HCT116 (cell line): ENCODE data around the gene FSD1L. TPM values are rescaled to one million over a fixed set of nuclear protein-coding genes. Genes with fewer than 3 reads are reported as not detected.

Experiments
- ATAC-seq: fragments of 200-7000 bp; cut with Tn5 transposase; 2 replicates; pipeline ENCODE4 v1.9.1; 2020; ENCODE audit warnings: mild to moderate bottlenecking, moderate library complexity
- BruUV-seq: library from RNA; stranded (reverse); fragments of 400-500 nt; replicated peaks from 2 replicates; lab custom pipeline; 2021; lab: Mats Ljungman, UMichigan
- CTCF ChIA-PET: fragments of 300-600 bp; sonication (Branson Sonifier 250); formaldehyde crosslinking; loops from one replicate; lab custom pipeline; 2021; ENCODE audit warnings: antibody characterized with exemption; lab: Charles Lee
- POLR2A ChIA-PET: fragments of 300-600, 350-600 bp; sonication (Branson Sonifier 250); formaldehyde crosslinking; loops from one replicate; lab custom pipeline; 2021; ENCODE audit warnings: antibody characterized with exemption; lab: Charles Lee
- RAD21 ChIA-PET, 2 experiments: fragments of 300-600 bp; sonication (Branson Sonifier 250); formaldehyde crosslinking; loops; one replicate each; lab custom pipeline; 2023; ENCODE audit warnings: low total read pairs in 2 of 2; ENCODE audit not compliant: uncharacterized antibody in 2 of 2, unreplicated experiment in 2 of 2, low non-redundant PET in 1 of 2; lab: Charles Lee
- DNase-seq: peaks from one replicate; pipeline ENCODE4 v3.0.0-alpha.2; 2010; ENCODE audit warnings: low read depth, low spot score
- H2AFZ ChIP-seq: fragments of 200-600 bp; shearing (Covaris generic), sonication (generic); 2 replicates; pipeline ENCODE4 v1.6.1; 2017; ENCODE audit warnings: low read depth, mixed run types, mixed read lengths, antibody characterized with exemption, low read length; ENCODE audit not compliant: poor library complexity, severe bottlenecking
- H3K27ac ChIP-seq: 2 replicates; pipeline ENCODE4 v1.5.1; 2012; ENCODE audit warnings: low read depth, low read length
- H3K27me3 ChIP-seq: fragments of 200-600 bp; sonication (generic); 2 replicates; pipeline ENCODE4 v1.6.1; 2016; ENCODE audit warnings: mixed run types, low read length, mixed read lengths; ENCODE audit not compliant: insufficient read depth
- H3K36me3 ChIP-seq, 2 experiments: fragments of 200-500 bp in 1 of 2; fragments of 200-600 bp in 1 of 2; sonication (Bioruptor generic) in 1 of 2; sonication (generic) in 1 of 2; 2 replicates each; pipeline versions ENCODE4 v1.5.1 to v1.6.1; 2014 to 2016; ENCODE audit warnings: low read length in 2 of 2, inconsistent platforms in 1 of 2, mixed read lengths in 1 of 2, mixed run types in 1 of 2; ENCODE audit not compliant: insufficient read depth in 2 of 2, control insufficient read depth in 1 of 2
- H3K4me1 ChIP-seq, 2 experiments: fragments of 200-600 bp in 1 of 2; sonication (generic) in 1 of 2; 2 replicates each; pipeline versions ENCODE4 v1.5.1 to v1.6.1; 2012 to 2017; ENCODE audit warnings: low read length in 2 of 2, inconsistent platforms in 1 of 2, mild to moderate bottlenecking in 1 of 2, mixed read lengths in 1 of 2, mixed run types in 1 of 2, moderate library complexity in 1 of 2; ENCODE audit not compliant: insufficient read depth in 2 of 2, control insufficient read depth in 1 of 2
- H3K4me2 ChIP-seq: fragments of 200-600 bp; sonication (generic); 2 replicates; pipeline ENCODE4 v1.6.1; 2017; ENCODE audit warnings: mixed run types, low read length, mixed read lengths
- H3K4me3 ChIP-seq, 2 experiments: fragments of 200-600 bp in 1 of 2; sonication (generic) in 1 of 2; replicated peaks in 1 of 2; 2 replicates each; pipeline ENCODE4 v1.5.1; 2011 to 2016; ENCODE audit warnings: low read length in 2 of 2, control low read depth in 1 of 2, low read depth in 1 of 2, mild to moderate bottlenecking in 1 of 2, mixed read lengths in 1 of 2, mixed run types in 1 of 2
- H3K79me2 ChIP-seq: fragments of 200-600 bp; sonication (generic); 2 replicates; pipeline ENCODE4 v1.6.1; 2017; ENCODE audit warnings: mild to moderate bottlenecking, mixed run types, low read length, moderate library complexity, mixed read lengths; ENCODE audit not compliant: insufficient read depth
- H3K9ac ChIP-seq: fragments of 200-600 bp; sonication (generic); 2 replicates; pipeline ENCODE4 v1.6.1; 2016; ENCODE audit warnings: low read length, mixed read lengths
- H3K9me2 ChIP-seq: fragments of 200-600 bp; sonication (generic), shearing (Covaris generic); 2 replicates; pipeline ENCODE4 v1.6.1; 2017; ENCODE audit warnings: mixed run types, mild to moderate bottlenecking, moderate library complexity; ENCODE audit not compliant: insufficient read depth
- H3K9me3 ChIP-seq, 2 experiments: fragments of 200-500 bp in 1 of 2; fragments of 200-600 bp in 1 of 2; sonication (Bioruptor generic) in 1 of 2; sonication (generic) in 1 of 2; 2 replicates each; pipeline ENCODE4 v1.6.1; 2014 to 2017; ENCODE audit warnings: low read length in 2 of 2, mixed read lengths in 2 of 2, inconsistent platforms in 1 of 2, low read depth in 1 of 2, mild to moderate bottlenecking in 1 of 2, mixed run types in 1 of 2, moderate library complexity in 1 of 2; ENCODE audit not compliant: control insufficient read depth in 1 of 2, insufficient read depth in 1 of 2
- H4K20me1 ChIP-seq: fragments of 200-600 bp; sonication (generic), shearing (Covaris generic); 2 replicates; pipeline ENCODE4 v1.6.1; 2017; ENCODE audit warnings: mixed run types, mild to moderate bottlenecking, moderate library complexity; ENCODE audit not compliant: insufficient read depth
- CBX3 ChIP-seq: IDR thresholded peaks from 2 replicates; pipeline ENCODE4 v1.6.1; 2012; ENCODE audit warnings: low read depth
- CEBPB ChIP-seq: IDR thresholded peaks from 2 replicates; pipeline ENCODE4 v1.6.1; 2012; ENCODE audit warnings: low read depth
- CTCF ChIP-seq, 3 experiments: fragments of 200-600 bp in 1 of 3; sonication (generic) in 1 of 3; IDR thresholded peaks in 2 of 3; conservative IDR thresholded peaks in 1 of 3; 2 replicates each; pipeline ENCODE4 v1.5.1; 2012 to 2017; ENCODE audit warnings: low read depth in 2 of 3, low read length in 2 of 3, antibody characterized with exemption in 1 of 3, borderline replicate concordance in 1 of 3, control low read depth in 1 of 3, mild to moderate bottlenecking in 1 of 3, mixed read lengths in 1 of 3, mixed run types in 1 of 3, moderate library complexity in 1 of 3; ENCODE audit not compliant: insufficient read depth in 1 of 3
- EGR1 ChIP-seq: IDR thresholded peaks from 2 replicates; pipeline ENCODE4 v1.6.1; 2012; ENCODE audit warnings: low read depth
- ELF1 ChIP-seq: IDR thresholded peaks from 2 replicates; pipeline ENCODE4 v1.6.1; 2012; ENCODE audit warnings: low read depth, borderline replicate concordance
- EZH2 ChIP-seq: fragments of 200-600 bp; sonication (generic); IDR thresholded peaks from 2 replicates; pipeline ENCODE4 v1.6.1; 2017; ENCODE audit warnings: antibody characterized with exemption, mixed run types
- FOSL1 ChIP-seq: IDR thresholded peaks from 2 replicates; pipeline ENCODE4 v1.6.1; 2012; ENCODE audit warnings: low read depth
- POLR2A ChIP-seq: IDR thresholded peaks from 2 replicates; pipeline ENCODE4 v1.7.0; 2011; ENCODE audit warnings: borderline replicate concordance; ENCODE audit not compliant: insufficient read depth, insufficient read length; ENCODE audit errors: extremely low read depth
- RAD21 ChIP-seq: IDR thresholded peaks from 2 replicates; pipeline ENCODE4 v1.6.1; 2012; ENCODE audit warnings: low read depth, mild to moderate bottlenecking
- SIN3A ChIP-seq: IDR thresholded peaks from 2 replicates; pipeline ENCODE4 v1.6.1; 2012; ENCODE audit warnings: low read depth
- SP1 ChIP-seq: IDR thresholded peaks from 2 replicates; pipeline ENCODE4 v1.6.1; 2012; ENCODE audit warnings: low read depth
- TCF7L2 ChIP-seq: IDR thresholded peaks from 2 replicates; pipeline ENCODE4 v1.7.0; 2011; ENCODE audit warnings: borderline replicate concordance, inconsistent platforms; ENCODE audit not compliant: insufficient read depth, insufficient read length; ENCODE audit errors: extremely low read depth
- YY1 ChIP-seq: IDR thresholded peaks from 2 replicates; pipeline ENCODE4 v1.6.1; 2011; ENCODE audit warnings: low read length, low read depth, moderate library complexity, mild to moderate bottlenecking; ENCODE audit not compliant: insufficient replicate concordance; ENCODE audit errors: extremely low read depth
- ZFX ChIP-seq: fragments of 450-650 bp; IDR thresholded peaks from 2 replicates; pipeline ENCODE4 v1.6.1; 2017
- ZNF274 ChIP-seq: fragments of 200-500 bp; sonication (Bioruptor generic); IDR thresholded peaks from 2 replicates; pipeline ENCODE4 v1.6.1; 2014; ENCODE audit warnings: mild to moderate bottlenecking, low read depth, low read length, inconsistent platforms
- intact Hi-C: fragments of 100-400 bp; cut with micrococcal nuclease; formaldehyde crosslinking; loops from 2 replicates; pipeline ENCODE4 v1.10.0; 2022
- total RNA-seq: library from RNA; stranded (reverse); gene quantifications from one replicate; pipeline ENCODE4 v1.2.1, GENCODE V29; 2021; ENCODE audit not compliant: unreplicated experiment
- TF ChIP-seq, protein P1 (sequence below): IDR thresholded peaks from 2 replicates; pipeline ENCODE4 v1.6.1; 2012
- TF ChIP-seq, protein P2 (sequence below): IDR thresholded peaks from 2 replicates; pipeline ENCODE4 v1.6.1; 2011; ENCODE audit warnings: mild to moderate bottlenecking, low read length, moderate library complexity; ENCODE audit not compliant: insufficient replicate concordance; ENCODE audit errors: extremely low read depth
- TF ChIP-seq, protein P3 (sequence below): IDR thresholded peaks from 2 replicates; pipeline ENCODE4 v1.6.1; 2012; ENCODE audit warnings: low read depth
- TF ChIP-seq, protein P4 (sequence below): IDR thresholded peaks from 2 replicates; pipeline ENCODE4 v1.6.1; 2012

Gene FSD1L
- total RNA-seq, 1 experiment from 2014 or later, result 5.5 TPM

DNA sequence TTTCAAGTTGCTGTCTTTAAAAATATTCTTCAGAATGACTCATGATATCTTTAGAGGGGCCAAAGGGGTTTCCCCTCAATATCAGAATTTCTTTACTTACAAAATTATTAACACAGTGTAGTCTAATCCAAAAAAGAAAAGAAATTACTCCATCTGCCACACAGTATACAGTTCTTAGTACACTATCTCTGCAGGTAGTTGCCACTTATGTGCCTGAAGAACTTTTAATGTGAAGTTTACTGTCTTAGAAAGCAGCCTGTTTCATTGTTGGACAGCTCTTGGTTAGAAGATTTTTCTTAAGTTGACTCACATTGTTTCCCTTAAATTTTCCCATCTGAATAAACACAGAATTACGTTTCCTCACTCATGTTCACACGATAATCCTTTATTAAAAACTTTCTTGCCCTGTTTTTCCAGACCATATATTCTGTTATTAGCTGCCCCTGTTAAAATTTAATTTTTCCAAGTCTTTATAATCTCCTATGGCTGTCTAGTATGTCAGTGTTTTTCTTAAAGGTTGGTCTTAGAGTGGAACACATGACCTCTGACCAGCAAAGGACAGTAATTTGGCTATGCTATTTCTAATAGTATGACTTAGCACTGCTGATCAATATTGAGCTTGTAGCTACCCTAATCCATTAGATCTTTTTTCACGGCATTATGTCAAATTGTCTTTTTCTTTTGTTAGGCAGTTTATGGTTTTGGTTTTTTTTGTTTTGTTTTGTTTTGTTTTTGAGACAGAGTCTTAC, 88.3 kb downstream of the FSD1L start:
- RAD21 ChIA-PET, result no interaction called here
- Histone ChIP-seq H3K79me2 (no peaks in the 10 kb centered on the region), H3K9me3 (no peaks in the 10 kb centered on the region), H3K36me3 (no peaks in the 10 kb centered on the region), H3K4me1 (peaks cover 0 to 5% of the 10 kb centered on the region in 2 experiments; a peak in 1 of 4 replicates), H2AFZ (no peak overlapping the region), H4K20me1 (no peaks in the 10 kb centered on the region), H3K9ac (no peak overlapping the region), H3K4me2 (no peak overlapping the region), H3K9me2 (no peaks in the 10 kb centered on the region), H3K27ac (no peak overlapping the region), H3K4me3 (no peak overlapping the region), H3K27me3 (no peaks in the 10 kb centered on the region)
- intact Hi-C loops, result loop anchor here (10.0 kb wide), 1 partner anchor 751 kb away; no protein-coding TSS in a partner anchor
- POLR2A ChIA-PET, result no interaction called here
- no peak for DNase-seq
- BruUV-seq, result no TSS peak
- TF ChIP-seq EGR1 (no peak), SIN3A (no peak), ZNF274 (no peak), CEBPB (no peak), YY1 (no peak), TCF7L2 (no peak), CTCF (IDR thresholded peaks at IDR 0.05 in 2 of 3, conservative IDR thresholded peaks at IDR 0.05 in 1 of 3; ENCODE audit: borderline replicate concordance in 1 of 3, insufficient read depth in 1 of 3, low read depth in 2 of 3, low read length in 2 of 3) (no peak), SP1 (no peak), RAD21 (no peak), ELF1 (no peak), ZFX (no peak), POLR2A (no peak), CBX3 (no peak), EZH2 (no peak), FOSL1 (no peak)
- TF ChIP-seq, protein P1, sequence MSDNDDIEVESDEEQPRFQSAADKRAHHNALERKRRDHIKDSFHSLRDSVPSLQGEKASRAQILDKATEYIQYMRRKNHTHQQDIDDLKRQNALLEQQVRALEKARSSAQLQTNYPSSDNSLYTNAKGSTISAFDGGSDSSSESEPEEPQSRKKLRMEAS, result no peak
- TF ChIP-seq, protein P2, sequence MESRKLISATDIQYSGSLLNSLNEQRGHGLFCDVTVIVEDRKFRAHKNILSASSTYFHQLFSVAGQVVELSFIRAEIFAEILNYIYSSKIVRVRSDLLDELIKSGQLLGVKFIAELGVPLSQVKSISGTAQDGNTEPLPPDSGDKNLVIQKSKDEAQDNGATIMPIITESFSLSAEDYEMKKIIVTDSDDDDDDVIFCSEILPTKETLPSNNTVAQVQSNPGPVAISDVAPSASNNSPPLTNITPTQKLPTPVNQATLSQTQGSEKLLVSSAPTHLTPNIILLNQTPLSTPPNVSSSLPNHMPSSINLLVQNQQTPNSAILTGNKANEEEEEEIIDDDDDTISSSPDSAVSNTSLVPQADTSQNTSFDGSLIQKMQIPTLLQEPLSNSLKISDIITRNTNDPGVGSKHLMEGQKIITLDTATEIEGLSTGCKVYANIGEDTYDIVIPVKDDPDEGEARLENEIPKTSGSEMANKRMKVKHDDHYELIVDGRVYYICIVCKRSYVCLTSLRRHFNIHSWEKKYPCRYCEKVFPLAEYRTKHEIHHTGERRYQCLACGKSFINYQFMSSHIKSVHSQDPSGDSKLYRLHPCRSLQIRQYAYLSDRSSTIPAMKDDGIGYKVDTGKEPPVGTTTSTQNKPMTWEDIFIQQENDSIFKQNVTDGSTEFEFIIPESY, result no peak
- TF ChIP-seq, protein P3, sequence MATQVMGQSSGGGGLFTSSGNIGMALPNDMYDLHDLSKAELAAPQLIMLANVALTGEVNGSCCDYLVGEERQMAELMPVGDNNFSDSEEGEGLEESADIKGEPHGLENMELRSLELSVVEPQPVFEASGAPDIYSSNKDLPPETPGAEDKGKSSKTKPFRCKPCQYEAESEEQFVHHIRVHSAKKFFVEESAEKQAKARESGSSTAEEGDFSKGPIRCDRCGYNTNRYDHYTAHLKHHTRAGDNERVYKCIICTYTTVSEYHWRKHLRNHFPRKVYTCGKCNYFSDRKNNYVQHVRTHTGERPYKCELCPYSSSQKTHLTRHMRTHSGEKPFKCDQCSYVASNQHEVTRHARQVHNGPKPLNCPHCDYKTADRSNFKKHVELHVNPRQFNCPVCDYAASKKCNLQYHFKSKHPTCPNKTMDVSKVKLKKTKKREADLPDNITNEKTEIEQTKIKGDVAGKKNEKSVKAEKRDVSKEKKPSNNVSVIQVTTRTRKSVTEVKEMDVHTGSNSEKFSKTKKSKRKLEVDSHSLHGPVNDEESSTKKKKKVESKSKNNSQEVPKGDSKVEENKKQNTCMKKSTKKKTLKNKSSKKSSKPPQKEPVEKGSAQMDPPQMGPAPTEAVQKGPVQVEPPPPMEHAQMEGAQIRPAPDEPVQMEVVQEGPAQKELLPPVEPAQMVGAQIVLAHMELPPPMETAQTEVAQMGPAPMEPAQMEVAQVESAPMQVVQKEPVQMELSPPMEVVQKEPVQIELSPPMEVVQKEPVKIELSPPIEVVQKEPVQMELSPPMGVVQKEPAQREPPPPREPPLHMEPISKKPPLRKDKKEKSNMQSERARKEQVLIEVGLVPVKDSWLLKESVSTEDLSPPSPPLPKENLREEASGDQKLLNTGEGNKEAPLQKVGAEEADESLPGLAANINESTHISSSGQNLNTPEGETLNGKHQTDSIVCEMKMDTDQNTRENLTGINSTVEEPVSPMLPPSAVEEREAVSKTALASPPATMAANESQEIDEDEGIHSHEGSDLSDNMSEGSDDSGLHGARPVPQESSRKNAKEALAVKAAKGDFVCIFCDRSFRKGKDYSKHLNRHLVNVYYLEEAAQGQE, result no peak
- TF ChIP-seq, protein P4, sequence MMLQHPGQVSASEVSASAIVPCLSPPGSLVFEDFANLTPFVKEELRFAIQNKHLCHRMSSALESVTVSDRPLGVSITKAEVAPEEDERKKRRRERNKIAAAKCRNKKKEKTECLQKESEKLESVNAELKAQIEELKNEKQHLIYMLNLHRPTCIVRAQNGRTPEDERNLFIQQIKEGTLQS, result no peak
- CTCF ChIA-PET, result no interaction called here
- no peak for ATAC-seq
